GM19193 (cell line): Measurements from ENCODE around the gene DNAH17.

Experiments used
- POLR2A ChIP-seq: IDR thresholded peaks from 4 replicates; pipeline ENCODE4 v1.6.1; 2011; ENCODE audit not compliant: insufficient read depth, insufficient read length; ENCODE audit errors: extremely low read depth

Gene DNAH17

GRCh38 chr17:78383725-78384471, 193.3 kb downstream of the DNAH17 start:
- peak; percentile 31 for TF ChIP-seq POLR2A

GRCh38 chr17:78381601-78382232, 195.5 kb downstream of the DNAH17 start:
- TF ChIP-seq POLR2A, result no peak

GRCh38 chr17:78380370-78380769, 196.8 kb downstream of the DNAH17 start:
- no peak for TF ChIP-seq POLR2A

DNA sequence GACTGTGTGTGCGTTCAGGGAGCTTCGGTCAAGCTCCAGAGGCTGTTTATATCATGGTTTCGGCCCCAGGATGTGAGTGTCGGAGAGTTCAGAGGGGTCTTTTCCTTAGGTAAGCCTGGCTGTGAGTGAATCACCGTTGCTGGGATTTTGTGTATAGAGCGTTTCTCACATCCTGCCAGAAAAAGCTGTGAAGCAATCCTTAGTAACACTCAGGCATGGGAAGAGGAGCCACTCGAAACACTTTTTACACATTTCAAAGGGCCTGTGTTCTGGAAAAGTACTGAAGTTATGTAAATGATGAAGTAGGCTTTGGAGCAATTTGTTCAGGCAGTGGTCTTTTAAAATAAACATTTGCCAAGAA, 198.1 kb downstream of the DNAH17 start:
- no peak for TF ChIP-seq POLR2A

DNA sequence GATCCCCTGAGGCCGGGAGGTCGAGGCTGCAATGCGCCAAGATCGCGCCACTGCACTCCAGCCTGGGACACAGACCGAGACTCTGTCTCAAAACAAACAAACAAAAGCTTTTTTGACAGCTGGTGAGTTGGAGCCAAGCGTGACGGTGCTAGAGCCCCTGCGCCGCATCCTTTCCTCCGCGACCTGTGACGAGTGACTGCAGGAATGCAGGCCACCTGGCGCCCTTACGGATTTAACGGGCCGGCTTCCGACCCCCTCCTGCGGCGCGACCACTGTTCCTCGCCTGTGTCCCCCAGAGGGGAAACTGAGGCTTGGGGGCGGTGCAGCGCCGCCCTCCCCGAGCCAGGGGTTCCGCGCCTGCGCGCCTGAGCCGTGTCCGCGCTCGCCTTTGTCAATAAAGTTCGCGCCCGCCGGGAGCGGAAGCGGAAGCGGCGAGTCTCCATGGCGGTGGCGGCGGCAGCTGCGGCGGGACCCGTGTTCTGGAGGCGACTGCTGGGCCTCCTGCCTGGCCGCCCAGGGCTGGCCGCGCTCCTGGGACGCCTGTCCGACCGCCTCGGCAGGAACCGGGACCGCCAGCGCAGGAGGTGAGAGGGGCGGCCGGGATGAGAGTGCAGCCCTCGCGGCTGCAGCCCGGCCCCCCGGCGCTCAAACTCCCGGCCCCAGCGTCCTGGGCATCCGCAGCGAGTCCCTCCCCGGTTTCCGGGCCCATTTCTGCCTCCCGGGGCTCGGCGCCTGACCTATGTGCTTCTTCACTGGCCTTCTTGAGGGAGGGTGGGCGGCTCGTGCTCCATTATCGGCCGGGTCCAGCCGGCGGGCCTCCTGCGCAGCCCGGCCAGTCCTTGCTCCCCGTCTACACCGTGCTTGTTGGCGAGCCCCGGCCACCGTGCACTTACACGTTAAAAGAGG, 198.7 kb downstream of the DNAH17 start, which contains the start of gene PGS1:
PGS1 (plus strand) TSS at position 425 of the 906 bp plus-strand sequence; CDS start at position 442, 17 bp downstream.
- peak; percentile 79 for TF ChIP-seq POLR2A

DNA sequence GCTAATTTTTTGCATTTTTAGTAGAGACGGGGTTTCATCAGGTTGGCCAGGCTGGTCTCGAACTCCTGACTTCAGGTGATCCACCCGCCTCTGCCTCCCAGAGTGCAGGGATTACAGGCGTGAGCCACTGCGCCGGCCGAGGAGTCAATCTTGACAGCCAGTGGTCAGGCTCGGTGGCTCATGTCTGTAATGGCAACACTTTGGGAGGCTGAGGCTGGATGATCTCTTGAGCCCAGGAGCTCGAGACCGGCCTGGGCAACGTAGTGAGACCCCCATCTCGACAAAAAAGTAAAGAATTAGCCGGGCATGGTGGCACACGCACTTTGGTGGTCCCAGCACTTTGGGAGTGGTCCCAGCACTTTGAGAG, 199.4 kb downstream of the DNAH17 start:
- TF ChIP-seq POLR2A, result no peak

- no peak for TF ChIP-seq POLR2A
Observed at GRCh38 chr17:78376161-78376560, 201.0 kb downstream of the DNAH17 start.

DNA sequence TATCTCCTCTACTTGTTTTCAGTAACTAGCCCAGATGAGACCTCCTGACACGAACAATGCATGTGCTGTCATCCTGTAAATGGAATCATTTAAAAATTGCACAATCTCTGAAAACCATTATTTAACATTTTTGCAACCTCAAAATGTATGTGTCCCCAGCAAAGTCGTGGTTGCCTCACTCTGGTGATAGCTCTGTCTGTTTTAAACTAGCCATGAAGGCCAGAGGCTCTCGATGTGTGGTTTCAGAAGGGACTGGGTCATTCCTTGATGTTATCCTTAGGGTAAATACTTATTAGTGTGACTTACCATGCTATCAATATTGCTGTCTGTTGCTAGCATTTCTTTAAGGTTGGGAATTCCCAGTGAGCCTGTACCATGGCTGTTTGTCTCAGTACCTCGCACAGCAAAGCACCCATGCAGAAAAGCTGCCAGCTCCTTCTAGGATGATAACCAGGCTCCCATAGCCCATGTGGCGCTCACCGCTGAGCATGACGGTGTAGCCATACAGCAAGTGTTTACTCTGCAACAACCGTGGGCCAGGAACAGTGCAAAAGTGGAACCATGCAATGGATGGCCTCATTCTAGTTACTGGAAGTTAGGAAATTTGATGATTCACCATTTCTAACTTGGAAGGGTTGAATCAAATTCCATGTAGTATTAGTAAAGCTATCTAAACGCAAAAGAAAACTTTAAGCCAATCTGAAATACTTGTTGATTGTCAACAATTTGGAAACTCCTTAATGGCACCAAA, 201.6 kb downstream of the DNAH17 start:
- TF ChIP-seq POLR2A, result no peak

GRCh38 chr17:78374631-78375274, 202.4 kb downstream of the DNAH17 start:
- no peak for TF ChIP-seq POLR2A

DNA sequence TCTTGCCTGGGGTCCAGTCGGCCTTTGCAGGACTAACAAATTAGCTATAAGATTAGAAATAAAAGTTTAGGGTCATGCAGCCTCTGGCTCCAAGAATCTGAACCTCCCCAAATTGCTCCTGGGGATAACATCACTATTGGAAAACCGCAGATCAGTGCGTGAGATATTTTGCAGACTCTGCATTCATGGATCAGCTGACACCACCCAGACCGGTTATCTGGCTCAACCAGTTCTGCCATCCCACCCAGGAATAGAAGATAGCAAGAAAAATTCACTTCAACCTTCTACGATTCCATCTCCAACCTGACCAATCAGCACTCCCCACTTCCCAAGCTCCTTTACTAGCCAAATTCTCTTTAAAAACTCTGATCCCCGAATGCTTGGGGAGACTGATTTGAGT, 203.0 kb downstream of the DNAH17 start:
- no peak for TF ChIP-seq POLR2A
